Caco-2 (cell line): ENCODE data around the gene NWD2. TPM values are rescaled to one million over a fixed set of nuclear protein-coding genes. Genes with fewer than 3 reads are reported as not detected.

Experiments
- BruUV-seq: library from RNA; stranded (reverse); fragments of 400-500 nt; replicated peaks from 2 replicates; lab custom pipeline; 2021; lab: Mats Ljungman, UMichigan
- CTCF ChIA-PET: fragments of 300-600 bp; sonication (Branson Sonifier 250); formaldehyde crosslinking; loops from one replicate; lab custom pipeline; 2022; ENCODE audit warnings: antibody characterized with exemption; lab: Charles Lee
- POLR2A ChIA-PET: fragments of 300-600 bp; sonication (Branson Sonifier 250); formaldehyde crosslinking; loops from one replicate; lab custom pipeline; 2022; ENCODE audit warnings: antibody characterized with exemption; lab: Charles Lee
- DNase-seq, 2 experiments: peaks; one replicate each; pipeline versions ENCODE4 v3.0.0 to v3.0.0-alpha.2; 2020 to 2022
- H3K27me3 ChIP-seq: replicated peaks from 2 replicates; pipeline ENCODE4 v1.6.0; 2011; ENCODE audit warnings: low read length; ENCODE audit not compliant: control insufficient read depth, insufficient read depth
- H3K36me3 ChIP-seq: 2 replicates; pipeline ENCODE4 v1.5.1; 2011; ENCODE audit warnings: low read length; ENCODE audit not compliant: control insufficient read depth, insufficient read depth
- H3K4me1 ChIP-seq: fragments of 250-450 bp; sonication (Bioruptor Pico); 2 replicates; pipeline ENCODE4 v1.5.1; 2020; ENCODE audit warnings: mild to moderate bottlenecking
- H3K4me3 ChIP-seq: 2 replicates; pipeline ENCODE4 v1.5.1; 2011; ENCODE audit warnings: low read depth, mild to moderate bottlenecking, control low read depth, low read length
- H3K9me3 ChIP-seq: fragments of 250-450 bp; sonication (Bioruptor Pico); 2 replicates; pipeline ENCODE4 v1.5.1; 2020; ENCODE audit warnings: mild to moderate bottlenecking, moderate library complexity
- H3K27ac Mint-ChIP-seq: one replicate; pipeline ENCODE4 v1.8.0; 2022; ENCODE audit warnings: mixed read lengths; ENCODE audit not compliant: unreplicated experiment
- H3K27me3 Mint-ChIP-seq: one replicate; pipeline ENCODE4 v1.8.0; 2022; ENCODE audit warnings: mixed read lengths; ENCODE audit not compliant: insufficient read depth, unreplicated experiment
- H3K36me3 Mint-ChIP-seq: one replicate; pipeline ENCODE4 v1.8.0; 2022; ENCODE audit warnings: mild to moderate bottlenecking, mixed read lengths; ENCODE audit not compliant: insufficient read depth, unreplicated experiment
- H3K4me1 Mint-ChIP-seq: one replicate; pipeline ENCODE4 v1.8.0; 2022; ENCODE audit warnings: low read depth, mixed read lengths; ENCODE audit not compliant: unreplicated experiment
- H3K4me3 Mint-ChIP-seq: one replicate; pipeline ENCODE4 v1.8.0; 2022; ENCODE audit warnings: mild to moderate bottlenecking, moderate library complexity, mixed read lengths; ENCODE audit not compliant: unreplicated experiment
- H3K9me3 Mint-ChIP-seq: one replicate; pipeline ENCODE4 v1.8.0; 2022; ENCODE audit warnings: mixed read lengths; ENCODE audit not compliant: unreplicated experiment
- intact Hi-C: fragments of 100-400 bp; cut with micrococcal nuclease; formaldehyde crosslinking; loops from one replicate; pipeline ENCODE4 v1.10.0; 2022; ENCODE audit not compliant: unreplicated experiment
- total RNA-seq: library from RNA; stranded (reverse); gene quantifications from 2 replicates; pipeline ENCODE4 v1.2.3, GENCODE V29; 2022
- TF ChIP-seq, protein P1 (sequence below), 2 experiments: fragments of 200-600 bp in 1 of 2; IDR thresholded peaks; 1 replicate in 1 of 2; 2 replicates in 1 of 2; pipeline versions ENCODE4 v1.5.1 to v1.8.0; 2011 to 2022; ENCODE audit warnings: antibody characterized with exemption in 1 of 2, control low read depth in 1 of 2, inconsistent platforms in 1 of 2, low read depth in 1 of 2, low read length in 1 of 2, mild to moderate bottlenecking in 1 of 2, moderate library complexity in 1 of 2; ENCODE audit not compliant: insufficient read depth in 1 of 2, severe bottlenecking in 1 of 2, unreplicated experiment in 1 of 2

Gene NWD2
- total RNA-seq, 1 experiment from 2014 or later, result not detected

DNA sequence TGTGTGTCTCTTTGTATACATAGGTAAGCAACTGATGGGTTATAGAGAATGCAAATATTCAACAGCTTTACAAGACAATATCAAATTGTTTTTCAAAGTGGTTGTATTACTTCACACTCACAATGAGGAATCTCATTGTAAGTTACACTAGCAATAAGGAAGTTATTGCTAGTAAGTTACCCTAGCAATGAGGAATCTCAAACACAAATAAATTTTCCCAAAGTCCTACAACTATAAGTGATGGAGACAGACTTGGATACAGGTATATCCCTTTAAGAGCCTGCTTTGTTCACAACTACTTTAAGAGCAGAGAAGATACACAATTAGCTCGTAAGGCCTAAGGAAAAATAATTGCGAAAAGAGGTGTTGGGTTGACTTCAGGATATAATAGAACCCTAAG lies 28.3 kb upstream of the NWD2 start:
- no peaks in the 10 kb centered on the region for H3K36me3 ChIP-seq
- ChIA-PET CTCF (no interaction called here), POLR2A (no interaction called here)
- no peaks in the 10 kb centered on the region for H3K9me3 ChIP-seq
- H3K4me1 ChIP-seq, result no peaks in the 10 kb centered on the region
- TF ChIP-seq, protein P1, sequence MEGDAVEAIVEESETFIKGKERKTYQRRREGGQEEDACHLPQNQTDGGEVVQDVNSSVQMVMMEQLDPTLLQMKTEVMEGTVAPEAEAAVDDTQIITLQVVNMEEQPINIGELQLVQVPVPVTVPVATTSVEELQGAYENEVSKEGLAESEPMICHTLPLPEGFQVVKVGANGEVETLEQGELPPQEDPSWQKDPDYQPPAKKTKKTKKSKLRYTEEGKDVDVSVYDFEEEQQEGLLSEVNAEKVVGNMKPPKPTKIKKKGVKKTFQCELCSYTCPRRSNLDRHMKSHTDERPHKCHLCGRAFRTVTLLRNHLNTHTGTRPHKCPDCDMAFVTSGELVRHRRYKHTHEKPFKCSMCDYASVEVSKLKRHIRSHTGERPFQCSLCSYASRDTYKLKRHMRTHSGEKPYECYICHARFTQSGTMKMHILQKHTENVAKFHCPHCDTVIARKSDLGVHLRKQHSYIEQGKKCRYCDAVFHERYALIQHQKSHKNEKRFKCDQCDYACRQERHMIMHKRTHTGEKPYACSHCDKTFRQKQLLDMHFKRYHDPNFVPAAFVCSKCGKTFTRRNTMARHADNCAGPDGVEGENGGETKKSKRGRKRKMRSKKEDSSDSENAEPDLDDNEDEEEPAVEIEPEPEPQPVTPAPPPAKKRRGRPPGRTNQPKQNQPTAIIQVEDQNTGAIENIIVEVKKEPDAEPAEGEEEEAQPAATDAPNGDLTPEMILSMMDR (IDR thresholded peaks at IDR 0.05; ENCODE audit: insufficient read depth in 1 of 2, low read depth in 1 of 2, low read length in 1 of 2, severe bottlenecking in 1 of 2, unreplicated experiment in 1 of 2), result no peak
- no peak for DNase-seq
- no TSS peak for BruUV-seq
- no peak overlapping the region for H3K4me3 ChIP-seq
- Mint-ChIP-seq H3K9me3 (no peaks in the 10 kb centered on the region), H3K4me3 (no peak overlapping the region), H3K4me1 (no peaks in the 10 kb centered on the region), H3K36me3 (no peaks in the 10 kb centered on the region), H3K27me3 (peaks cover 9% of the 10 kb centered on the region), H3K27ac (no peak overlapping the region)
- H3K27me3 ChIP-seq, result no peaks in the 10 kb centered on the region; the same call in 1 of the 2 replicates
- intact Hi-C loops, result no loop called here

DNA sequence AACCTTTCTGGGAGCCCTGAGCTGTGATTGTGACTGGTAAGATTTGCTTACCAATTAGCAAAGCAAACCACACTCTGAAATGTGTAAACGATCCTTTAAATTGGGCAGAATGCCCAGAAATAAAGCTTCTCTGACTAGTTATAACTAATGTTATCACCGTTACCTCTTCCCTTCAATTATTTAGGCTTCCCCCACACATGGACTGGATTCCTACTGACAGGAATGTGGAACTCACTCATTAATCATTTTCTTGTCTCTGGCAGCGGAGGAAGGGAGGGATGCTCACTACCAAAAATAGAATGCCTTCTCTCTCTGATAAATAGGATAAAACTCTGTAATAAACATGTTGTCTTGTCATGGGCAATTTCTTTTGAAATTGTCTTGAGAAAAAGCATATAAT lies 25.3 kb upstream of the NWD2 start:
- H3K27me3 ChIP-seq, result no peaks in the 10 kb centered on the region; the same call in 1 of the 2 replicates
- no peaks in the 10 kb centered on the region for H3K9me3 ChIP-seq
- no peak for DNase-seq
- H3K36me3 Mint-ChIP-seq, result no peaks in the 10 kb centered on the region
- H3K36me3 ChIP-seq, result no peaks in the 10 kb centered on the region
- no peaks in the 10 kb centered on the region for H3K9me3 Mint-ChIP-seq
- H3K27me3 Mint-ChIP-seq, result peaks cover 4% of the 10 kb centered on the region
- H3K4me3 Mint-ChIP-seq, result no peak overlapping the region
- ChIA-PET CTCF (no interaction called here), POLR2A (no interaction called here)
- no peaks in the 10 kb centered on the region for H3K4me1 Mint-ChIP-seq
- H3K4me1 ChIP-seq, result no peaks in the 10 kb centered on the region
- TF ChIP-seq, protein P1 (IDR thresholded peaks at IDR 0.05; ENCODE audit: insufficient read depth in 1 of 2, low read depth in 1 of 2, low read length in 1 of 2, severe bottlenecking in 1 of 2, unreplicated experiment in 1 of 2), result no peak
- no TSS peak for BruUV-seq
- intact Hi-C loops, result no loop called here
- no peak overlapping the region for H3K27ac Mint-ChIP-seq
- no peak overlapping the region for H3K4me3 ChIP-seq

DNA sequence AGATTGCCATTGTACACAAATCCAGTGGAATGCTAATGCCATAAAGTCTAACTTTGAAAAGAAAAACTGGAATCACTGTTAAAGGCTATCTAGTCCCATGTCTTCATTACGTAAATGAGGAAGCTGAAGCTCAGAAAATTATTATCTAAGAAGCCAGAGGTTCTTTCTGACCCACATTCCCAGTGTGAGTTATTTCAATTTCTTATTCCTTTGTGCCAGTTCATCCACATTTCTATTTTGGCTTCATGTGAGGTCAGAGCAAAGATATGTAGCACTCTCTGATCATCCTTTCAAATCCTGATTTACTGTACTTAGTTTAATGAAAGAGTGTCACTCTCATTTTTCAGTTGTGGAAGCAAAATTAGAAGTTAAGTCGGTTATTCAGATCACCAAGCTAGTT lies 24.6 kb upstream of the NWD2 start:
- TF ChIP-seq, protein P1 (IDR thresholded peaks at IDR 0.05; ENCODE audit: insufficient read depth in 1 of 2, low read depth in 1 of 2, low read length in 1 of 2, severe bottlenecking in 1 of 2, unreplicated experiment in 1 of 2), result no peak
- H3K36me3 ChIP-seq, result no peaks in the 10 kb centered on the region
- Mint-ChIP-seq H3K27me3 (peaks cover 4% of the 10 kb centered on the region), H3K4me3 (no peak overlapping the region), H3K36me3 (no peaks in the 10 kb centered on the region), H3K4me1 (no peaks in the 10 kb centered on the region), H3K27ac (no peak overlapping the region), H3K9me3 (no peaks in the 10 kb centered on the region)
- ChIA-PET CTCF (no interaction called here), POLR2A (no interaction called here)
- H3K4me1 ChIP-seq, result no peaks in the 10 kb centered on the region
- BruUV-seq, result no TSS peak
- intact Hi-C loops, result no loop called here
- no peaks in the 10 kb centered on the region for H3K9me3 ChIP-seq
- no peaks in the 10 kb centered on the region; the same call in 1 of the 2 replicates for H3K27me3 ChIP-seq
- no peak for DNase-seq
- H3K4me3 ChIP-seq, result no peak overlapping the region
